Measurements from ENCODE around the gene NDUFS5.

GRCh38 chr1:39046613-39047210, 20.6 kb downstream of the NDUFS5 start:
- TF ChIP-seq CTCF (IDR thresholded peaks at IDR 0.05) (no peak), ZFX (IDR thresholded peaks at IDR 0.05; ENCODE audit: borderline replicate concordance) (no peak)
